Tibial artery (tissue), 4 donors: ENCODE data around the gene SCN2A.

Source experiments
- DNase-seq, 2 donors: peaks; one replicate each; pipeline ENCODE4 v3.0.0-alpha.2; 2019
- H3K27ac ChIP-seq, 2 donors: fragments of 200-600 bp; sonication (generic) in 1 of 2; 1 replicate in 1 of 2; 2 replicates in 1 of 2; pipeline ENCODE4 v1.5.1; 2018 to 2019; ENCODE audit warnings: mild to moderate bottlenecking in 1 of 2
- H3K27me3 ChIP-seq, 2 donors: fragments of 200-600 bp; sonication (generic) in 1 of 2; one replicate each; pipeline versions ENCODE4 v1.5.1 to v1.6.0; 2016 to 2019
- H3K36me3 ChIP-seq, 3 donors: fragments of 200-600 bp; sonication (generic) in 2 of 3; one replicate each; pipeline ENCODE4 v1.5.1; 2016 to 2019; ENCODE audit warnings: mild to moderate bottlenecking in 2 of 3
- H3K4me1 ChIP-seq, 4 donors: fragments of 200-600 bp; sonication (generic) in 2 of 4; 1 replicate in 3 of 4; 2 replicates in 1 of 4; pipeline ENCODE4 v1.5.1; 2016 to 2019
- H3K4me3 ChIP-seq, 2 donors: fragments of 200-600 bp; sonication (generic) in 1 of 2; 1 replicate in 1 of 2; 2 replicates in 1 of 2; pipeline ENCODE4 v1.5.1; 2018 to 2019; ENCODE audit warnings: mild to moderate bottlenecking in 2 of 2
- H3K9me3 ChIP-seq, 3 donors: fragments of 200-600 bp; sonication (generic) in 1 of 3; one replicate each; pipeline ENCODE4 v1.5.1; 2016 to 2019
- intact Hi-C: fragments of 100-400 bp; cut with DNase I; formaldehyde crosslinking; loops from one replicate; pipeline ENCODE4 v1.15.0; 2023; ENCODE audit warnings: low total_unique reads
- TF ChIP-seq, protein P1 (sequence below), 2 experiments: fragments of 200-600 bp in 1 of 2; fragments of 450-650 bp in 1 of 2; IDR thresholded peaks; one replicate each; pipeline ENCODE4 v1.5.1; 2017 to 2019; ENCODE audit warnings: antibody characterized with exemption in 2 of 2, mild to moderate bottlenecking in 1 of 2, moderate library complexity in 1 of 2

The SCN2A gene

DNA sequence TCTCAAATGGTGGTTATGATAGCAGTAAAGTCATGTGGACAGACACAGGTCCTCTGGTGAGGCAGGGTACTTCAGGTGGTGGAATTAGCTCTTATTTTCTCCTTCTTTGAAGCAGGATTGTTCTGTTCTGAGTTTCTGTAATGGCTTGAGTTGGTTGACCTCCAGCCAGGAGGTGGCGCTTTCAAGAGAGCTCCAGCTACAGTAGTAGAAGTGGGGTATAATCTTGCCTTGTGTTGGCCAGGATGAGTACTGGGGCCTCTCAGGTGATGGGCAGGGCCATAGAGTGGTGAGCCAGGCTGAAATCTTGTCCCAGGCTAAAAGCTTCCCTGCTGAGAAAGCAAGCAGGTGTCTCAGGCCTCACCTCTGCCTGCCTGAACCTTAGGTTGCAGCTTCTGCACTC, 177.8 kb downstream of the SCN2A start:
- peaks cover 0 to 4% of the 10 kb centered on the region in 2 donors for H3K27me3 ChIP-seq
- TF ChIP-seq, protein P1, sequence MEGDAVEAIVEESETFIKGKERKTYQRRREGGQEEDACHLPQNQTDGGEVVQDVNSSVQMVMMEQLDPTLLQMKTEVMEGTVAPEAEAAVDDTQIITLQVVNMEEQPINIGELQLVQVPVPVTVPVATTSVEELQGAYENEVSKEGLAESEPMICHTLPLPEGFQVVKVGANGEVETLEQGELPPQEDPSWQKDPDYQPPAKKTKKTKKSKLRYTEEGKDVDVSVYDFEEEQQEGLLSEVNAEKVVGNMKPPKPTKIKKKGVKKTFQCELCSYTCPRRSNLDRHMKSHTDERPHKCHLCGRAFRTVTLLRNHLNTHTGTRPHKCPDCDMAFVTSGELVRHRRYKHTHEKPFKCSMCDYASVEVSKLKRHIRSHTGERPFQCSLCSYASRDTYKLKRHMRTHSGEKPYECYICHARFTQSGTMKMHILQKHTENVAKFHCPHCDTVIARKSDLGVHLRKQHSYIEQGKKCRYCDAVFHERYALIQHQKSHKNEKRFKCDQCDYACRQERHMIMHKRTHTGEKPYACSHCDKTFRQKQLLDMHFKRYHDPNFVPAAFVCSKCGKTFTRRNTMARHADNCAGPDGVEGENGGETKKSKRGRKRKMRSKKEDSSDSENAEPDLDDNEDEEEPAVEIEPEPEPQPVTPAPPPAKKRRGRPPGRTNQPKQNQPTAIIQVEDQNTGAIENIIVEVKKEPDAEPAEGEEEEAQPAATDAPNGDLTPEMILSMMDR (IDR thresholded peaks at IDR 0.05), result no peak
- H3K9me3 ChIP-seq, result no peaks in the 10 kb centered on the region
- H3K4me1 ChIP-seq, result no peaks in the 10 kb centered on the region
- H3K36me3 ChIP-seq, result no peaks in the 10 kb centered on the region
- H3K27ac ChIP-seq, result no peak overlapping the region
- intact Hi-C loops, result no loop called here
- DNase-seq, result no peak
- H3K4me3 ChIP-seq, result no peak overlapping the region

DNA sequence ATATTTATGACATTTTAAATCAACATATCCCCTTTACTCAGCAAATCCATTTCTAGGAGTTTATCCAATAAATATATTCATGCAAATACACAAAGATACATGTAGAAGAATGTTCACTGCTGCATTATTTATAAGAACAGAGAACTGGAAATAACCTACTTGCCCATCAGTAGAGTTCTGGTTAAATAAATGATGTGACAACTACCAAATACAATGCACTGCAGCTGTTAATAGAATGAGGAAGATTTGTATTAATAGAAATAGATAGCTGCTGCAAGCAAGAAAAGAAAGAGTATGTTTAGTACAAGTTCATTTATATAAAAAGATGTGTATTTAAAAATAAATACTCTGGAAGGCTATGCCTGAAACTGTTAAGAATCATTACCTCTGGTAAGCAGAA, 181.0 kb downstream of the SCN2A start:
- Histone ChIP-seq H3K27me3 (peaks cover 0 to 4% of the 10 kb centered on the region in 2 donors), H3K27ac (no peak overlapping the region), H3K36me3 (peaks cover 0 to 4% (median 0%) of the 10 kb centered on the region in 3 donors), H3K9me3 (peaks cover 0 to 8% (median 0%) of the 10 kb centered on the region in 3 donors), H3K4me1 (no peaks in the 10 kb centered on the region), H3K4me3 (no peak overlapping the region)
- no peak for DNase-seq
- intact Hi-C loops, result no loop called here
- TF ChIP-seq, protein P1 (IDR thresholded peaks at IDR 0.05), result no peak

DNA sequence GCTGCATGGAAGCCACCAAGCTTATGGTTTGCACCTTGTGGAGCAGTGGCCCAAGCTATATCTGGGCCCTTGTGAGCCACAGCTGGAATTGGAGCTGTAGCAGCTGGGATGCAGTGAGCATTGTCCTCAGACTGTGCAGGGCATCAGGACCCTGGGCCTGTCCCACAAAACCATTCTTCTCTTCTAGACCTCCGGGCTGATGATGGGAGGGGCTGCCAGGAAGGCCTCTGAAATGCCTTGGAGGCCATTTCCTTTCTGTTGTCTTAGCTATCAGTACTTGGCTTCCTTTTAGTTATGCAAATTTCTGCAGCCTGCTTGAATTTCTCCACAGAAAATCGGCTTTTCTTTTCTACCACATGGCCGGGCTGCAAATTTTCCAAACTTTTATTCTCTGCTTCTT, 183.9 kb downstream of the SCN2A start:
- no peak overlapping the region for H3K4me3 ChIP-seq
- no peak for DNase-seq
- intact Hi-C loops, result no loop called here
- TF ChIP-seq, protein P1 (IDR thresholded peaks at IDR 0.05), result no peak
- H3K36me3 ChIP-seq, result peaks cover 0 to 4% (median 0%) of the 10 kb centered on the region in 3 donors
- H3K4me1 ChIP-seq, result no peaks in the 10 kb centered on the region
- H3K27ac ChIP-seq, result no peak overlapping the region
- no peaks in the 10 kb centered on the region for H3K27me3 ChIP-seq
- peaks cover 0 to 8% (median 0%) of the 10 kb centered on the region in 3 donors for H3K9me3 ChIP-seq

DNA sequence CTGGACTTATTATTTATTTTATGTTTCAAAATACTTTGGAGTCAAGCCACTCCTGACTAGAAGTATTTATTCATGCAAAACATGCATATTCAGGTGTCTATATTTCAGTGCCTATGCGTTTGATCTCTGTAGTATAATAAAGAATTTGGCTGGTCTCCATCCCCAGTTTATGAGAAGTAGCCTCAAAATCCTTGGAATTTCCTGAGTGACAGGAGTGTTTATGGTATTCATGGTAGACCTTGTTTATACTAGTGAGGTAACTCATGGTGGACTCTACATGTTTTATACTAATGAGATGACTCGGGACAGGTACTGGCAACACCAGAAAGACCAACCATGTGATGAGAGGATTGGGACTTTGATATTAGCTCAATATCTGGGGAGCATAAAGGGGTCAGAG, 186.3 kb downstream of the SCN2A start:
- Histone ChIP-seq H3K4me1 (no peaks in the 10 kb centered on the region), H3K27ac (no peak overlapping the region), H3K36me3 (peaks cover 0 to 4% (median 0%) of the 10 kb centered on the region in 3 donors), H3K4me3 (no peak overlapping the region), H3K27me3 (no peaks in the 10 kb centered on the region), H3K9me3 (peaks cover 0 to 8% (median 0%) of the 10 kb centered on the region in 3 donors)
- TF ChIP-seq, protein P1 (IDR thresholded peaks at IDR 0.05), result no peak
- no peak for DNase-seq
- intact Hi-C loops, result no loop called here

DNA sequence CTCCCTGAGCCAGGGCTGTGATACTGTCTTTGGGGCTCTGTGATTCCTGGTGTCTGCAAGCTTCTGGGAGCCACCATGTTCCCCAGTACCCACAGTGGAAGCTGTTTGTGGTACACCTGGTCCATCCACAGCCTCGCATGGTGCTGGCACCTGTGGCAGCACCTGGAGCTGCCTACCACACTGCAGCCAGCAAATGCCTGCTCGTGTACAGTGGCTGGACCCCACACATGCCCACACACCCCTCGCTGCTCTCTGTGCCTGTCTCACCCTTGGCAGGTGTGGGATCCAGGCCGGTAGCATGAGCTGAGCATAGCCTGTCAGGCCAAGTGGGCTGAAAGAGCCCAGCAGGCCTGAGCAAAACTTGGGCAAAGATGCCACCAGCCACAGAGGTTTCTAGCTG, 188.5 kb downstream of the SCN2A start:
- Histone ChIP-seq H3K27me3 (no peaks in the 10 kb centered on the region), H3K9me3 (peaks cover 0 to 8% (median 0%) of the 10 kb centered on the region in 3 donors), H3K4me3 (no peak overlapping the region), H3K36me3 (peaks cover 0 to 4% (median 0%) of the 10 kb centered on the region in 3 donors), H3K4me1 (no peaks in the 10 kb centered on the region), H3K27ac (no peak overlapping the region)
- intact Hi-C loops, result no loop called here
- TF ChIP-seq, protein P1 (IDR thresholded peaks at IDR 0.05), result no peak
- peak in 1 of 2 donors; percentile 47 for DNase-seq

DNA sequence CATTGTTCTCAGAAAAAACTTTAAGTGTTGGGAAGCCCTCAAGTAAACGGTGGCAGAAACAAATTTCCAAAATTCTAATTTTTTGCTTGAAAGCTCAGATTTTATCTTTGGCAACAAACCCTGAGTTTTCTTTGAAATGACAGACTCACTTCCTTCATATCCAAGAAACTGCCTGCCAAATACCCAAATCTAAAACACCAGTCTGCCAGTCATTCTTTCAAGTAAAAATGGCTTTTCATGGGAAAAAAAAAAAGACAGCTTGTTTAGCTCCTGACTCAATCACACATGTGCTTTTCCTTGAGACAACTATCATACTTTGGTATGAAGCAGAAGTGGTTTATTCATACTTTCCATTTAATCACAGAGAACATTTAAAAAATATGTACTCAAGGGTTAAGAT, 189.7 kb downstream of the SCN2A start:
- Histone ChIP-seq H3K4me1 (no peaks in the 10 kb centered on the region), H3K4me3 (no peak overlapping the region), H3K36me3 (no peaks in the 10 kb centered on the region), H3K27me3 (no peaks in the 10 kb centered on the region), H3K9me3 (no peaks in the 10 kb centered on the region), H3K27ac (no peak overlapping the region)
- DNase-seq, result no peak
- TF ChIP-seq, protein P1 (IDR thresholded peaks at IDR 0.05), result no peak
- intact Hi-C loops, result no loop called here
